Coronary artery (tissue), 2 donors: ENCODE measurements around the gene PRSS8.

ENCODE experiments used
- DNase-seq: peaks from one replicate; pipeline ENCODE4 v3.0.0-alpha.2; 2017; ENCODE audit warnings: low spot score
- H3K27ac ChIP-seq, 2 donors: fragments of 200-600 bp; sonication (generic); one replicate each; pipeline ENCODE4 v1.5.1; 2016 to 2019
- H3K4me3 ChIP-seq: fragments of 200-600 bp; sonication (generic); 2 replicates; pipeline ENCODE4 v1.5.1; 2016; ENCODE audit warnings: mild to moderate bottlenecking, moderate library complexity
- CTCF ChIP-seq: fragments of 200-600 bp; sonication (generic); IDR thresholded peaks from one replicate; pipeline ENCODE4 v1.5.1; 2019; ENCODE audit warnings: antibody characterized with exemption

PRSS8 gene

GRCh38 chr16:31086629-31086906 lies 49.0 kb downstream of the PRSS8 start:
- DNase-seq, result no peak
- H3K27ac ChIP-seq, result no peak overlapping the region

GRCh38 chr16:31085873-31086628 lies 49.5 kb downstream of the PRSS8 start:
- TF ChIP-seq CTCF, result no peak
- DNase-seq, result no peak
- Histone ChIP-seq H3K4me3 (no peak overlapping the region), H3K27ac (no peak overlapping the region)

More at GRCh38 chr16:31086629-31086906, 49.0 kb downstream of the PRSS8 start:
- TF ChIP-seq CTCF, result no peak
- H3K4me3 ChIP-seq, result no peak overlapping the region

- DNase-seq, result no peak
- TF ChIP-seq CTCF, result no peak
- H3K27ac ChIP-seq, result no peak overlapping the region
- H3K4me3 ChIP-seq, result no peak overlapping the region
Observed at GRCh38 chr16:31085411-31085810, 50.1 kb downstream of the PRSS8 start.

GRCh38 chr16:31084584-31085302 lies 50.8 kb downstream of the PRSS8 start:
- no peak for TF ChIP-seq CTCF
- no peak overlapping the region for H3K4me3 ChIP-seq
- no peak for DNase-seq
- H3K27ac ChIP-seq, result no peak overlapping the region

GRCh38 chr16:31083981-31084380 lies 51.5 kb downstream of the PRSS8 start:
- H3K4me3 ChIP-seq, result no peak overlapping the region
- H3K27ac ChIP-seq, result no peak overlapping the region
- no peak for TF ChIP-seq CTCF
- DNase-seq, result no peak

GRCh38 chr16:31083556-31083955 lies 52.0 kb downstream of the PRSS8 start:
- Histone ChIP-seq H3K27ac (no peak overlapping the region), H3K4me3 (no peak overlapping the region)
- DNase-seq, result no peak
- no peak for TF ChIP-seq CTCF

- no peak for TF ChIP-seq CTCF
- DNase-seq, result no peak
- Histone ChIP-seq H3K4me3 (no peak overlapping the region), H3K27ac (peak overlapping the region in 1 of 2 donors; percentile 28)
Observed at GRCh38 chr16:31083081-31083480, 52.4 kb downstream of the PRSS8 start.
